LNCAP (cell line): ENCODE measurements around the gene SNX2.

ENCODE experiments used
- CTCF ChIP-seq: fragments of 450-650 bp; IDR thresholded peaks from 2 replicates; pipeline ENCODE4 v1.5.1; 2017; ENCODE audit warnings: mild to moderate bottlenecking

SNX2 gene

GRCh38 chr5:122775550-122776542 lies 966 bp downstream of the SNX2 start:
- no peak for TF ChIP-seq CTCF

GRCh38 chr5:122778157-122778556 lies 3.3 kb downstream of the SNX2 start:
- TF ChIP-seq CTCF, result no peak

DNA sequence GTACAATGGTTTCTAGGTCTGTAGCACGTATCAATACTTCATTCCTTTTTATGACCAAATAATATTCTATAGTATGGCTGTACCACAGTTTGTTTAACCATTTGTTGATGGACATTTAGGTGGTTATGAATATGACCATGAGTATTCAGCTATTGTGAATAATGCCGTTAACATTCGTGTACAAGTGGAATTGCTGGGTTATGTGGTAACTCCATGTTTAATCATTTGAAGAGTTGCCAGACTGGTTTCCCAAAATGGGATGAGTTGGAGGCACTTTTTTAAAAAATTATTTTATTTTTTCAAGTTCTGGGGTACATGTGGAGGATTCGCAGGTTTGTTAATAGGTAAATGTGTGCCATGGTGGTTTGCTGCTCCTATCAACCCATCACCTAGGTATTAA lies 4.6 kb downstream of the SNX2 start:
- no peak for TF ChIP-seq CTCF

DNA sequence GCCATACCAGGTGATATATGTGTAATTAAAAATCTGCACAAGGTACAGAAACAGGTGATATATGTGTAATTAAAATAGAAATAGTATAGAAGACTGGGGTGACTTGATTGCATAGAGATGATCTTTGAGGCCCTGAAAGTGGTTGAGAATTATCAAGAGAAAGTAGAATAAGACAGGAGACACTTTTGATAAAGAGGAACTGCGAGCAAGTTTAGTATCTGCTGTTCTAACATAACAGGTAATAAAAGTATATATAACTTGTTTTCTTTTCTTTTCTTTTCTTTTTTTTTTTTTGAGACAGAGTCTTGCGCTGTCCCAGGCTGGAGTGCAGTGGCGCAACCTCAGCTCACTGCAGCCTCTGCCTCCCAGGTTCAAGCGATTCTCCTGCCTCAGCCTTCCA lies 5.4 kb downstream of the SNX2 start:
- no peak for TF ChIP-seq CTCF

DNA sequence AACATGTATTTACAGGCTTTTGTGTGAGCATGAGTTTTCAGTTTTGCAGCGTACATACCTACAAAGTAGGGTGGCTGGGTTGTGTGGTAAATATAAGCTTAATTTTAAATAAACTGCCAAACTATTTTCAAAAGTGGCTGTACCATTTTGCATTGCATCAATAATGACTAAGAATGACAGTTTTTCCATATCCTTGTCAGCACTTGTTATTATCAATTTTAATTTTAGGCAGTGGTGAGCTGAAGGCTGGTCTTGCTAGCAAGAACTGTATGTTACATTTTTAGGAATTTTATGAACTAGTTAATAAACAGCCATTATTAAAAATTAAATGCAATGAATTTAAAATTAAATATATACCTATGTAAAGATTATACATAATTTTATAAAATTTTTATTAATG lies 6.6 kb downstream of the SNX2 start:
- no peak for TF ChIP-seq CTCF

GRCh38 chr5:122785294-122785693 lies 10.4 kb downstream of the SNX2 start:
- no peak for TF ChIP-seq CTCF

DNA sequence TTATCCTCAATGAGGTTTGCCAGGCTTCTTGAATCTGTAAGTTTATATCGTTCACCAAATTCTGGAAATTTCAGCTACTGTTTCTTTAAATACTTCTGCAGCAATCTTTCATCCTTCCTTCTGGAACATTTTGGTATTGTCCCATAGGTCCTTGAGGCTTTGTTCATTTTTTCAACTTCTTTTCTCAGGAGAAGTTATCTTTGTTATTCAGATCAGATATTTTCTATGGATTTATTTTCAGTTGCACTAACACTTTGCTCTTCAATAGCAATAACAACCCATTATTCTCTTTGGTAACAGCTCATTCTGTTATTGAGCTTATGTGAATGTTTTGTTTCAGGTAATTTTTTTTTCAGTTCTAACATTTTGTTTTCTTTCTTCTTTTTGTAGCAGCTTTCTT lies 13.5 kb downstream of the SNX2 start:
- TF ChIP-seq CTCF, result no peak

- TF ChIP-seq CTCF, result no peak
Measured at GRCh38 chr5:122788996-122789395, 14.1 kb downstream of the SNX2 start.
